ENCODE measurements around the gene MEDAG.

GRCh38 chr13:30861163-30861562 is 44.9 kb upstream of the MEDAG start:
- TF ChIP-seq POLR2A (IDR thresholded peaks at IDR 0.05; ENCODE audit: low read length) (no peak), GATA1 (IDR thresholded peaks at IDR 0.05; ENCODE audit: low read depth, low read length) (no peak)
